ENCODE results near the gene CPA5.

CPA5 gene

GRCh38 chr7:130332259-130333053 is 12.2 kb upstream of the CPA5 start:
- no peak for DNase-seq

- DNase-seq: no peak
These were observed 10.8 kb upstream of the CPA5 start for GRCh38 chr7:130333832-130334231.

- no peak for DNase-seq
These were observed 10.3 kb upstream of the CPA5 start for GRCh38 chr7:130334274-130334673.

GRCh38 chr7:130337410-130337971 is 7.1 kb upstream of the CPA5 start:
- no peak for DNase-seq

GRCh38 chr7:130338233-130338632 is 6.4 kb upstream of the CPA5 start:
- no peak for DNase-seq

GRCh38 chr7:130341882-130342281 is 2.7 kb upstream of the CPA5 start:
- no peak for DNase-seq

- no peak for DNase-seq
These were observed 1.8 kb upstream of the CPA5 start for GRCh38 chr7:130342701-130343380.

- DNase-seq: no peak
These were observed 520 bp downstream of the CPA5 start for GRCh38 chr7:130345136-130345535.

GRCh38 chr7:130345725-130346124 is 1.1 kb downstream of the CPA5 start:
- DNase-seq: no peak

- no peak for DNase-seq
These were observed 1.7 kb downstream of the CPA5 start for GRCh38 chr7:130346177-130346905.

- no peak for DNase-seq
These were observed 2.3 kb downstream of the CPA5 start for GRCh38 chr7:130346941-130347340.

- no peak for DNase-seq
These were observed 5.5 kb downstream of the CPA5 start for GRCh38 chr7:130349911-130350782.

GRCh38 chr7:130350945-130351790 is 6.6 kb downstream of the CPA5 start:
- DNase-seq: no peak

GRCh38 chr7:130351791-130352090 is 7.1 kb downstream of the CPA5 start:
- DNase-seq: no peak

- DNase-seq: no peak
These were observed 7.8 kb downstream of the CPA5 start for GRCh38 chr7:130352194-130353074.

- no peak for DNase-seq
These were observed 8.6 kb downstream of the CPA5 start for GRCh38 chr7:130353196-130353595.

- DNase-seq: no peak
These were observed 11.7 kb downstream of the CPA5 start for GRCh38 chr7:130356121-130356875.

- no peak for DNase-seq
These were observed 12.4 kb downstream of the CPA5 start for GRCh38 chr7:130356876-130357611.

- no peak for DNase-seq
These were observed 13.9 kb downstream of the CPA5 start for GRCh38 chr7:130358471-130358870.
